SK-N-SH (cell line): Measurements from ENCODE around the gene HSPBP1. TPM values are rescaled to one million over a fixed set of nuclear protein-coding genes. Genes with fewer than 3 reads are reported as not detected.

Experiments used
- CTCF ChIA-PET: fragments of 300-600, 350-600 bp; formaldehyde crosslinking; extraction: SDS; loops from one replicate; lab custom pipeline; 2021; lab: Yijun Ruan, JAX
- POLR2A ChIA-PET: fragments of 350-600 bp; sonication (Branson Sonifier 250); formaldehyde crosslinking; extraction: SDS; loops from one replicate; lab custom pipeline; 2020; ENCODE audit warnings: antibody characterized with exemption, inconsistent platforms; lab: Yijun Ruan, JAX
- DNase-seq: peaks from one replicate; pipeline ENCODE4 v3.0.0; 2012
- H2AFZ ChIP-seq: fragments of 200-600 bp; sonication (generic); 2 replicates; pipeline ENCODE4 v1.8.1; 2016; ENCODE audit warnings: antibody characterized with exemption, mild to moderate bottlenecking, low read depth
- H3F3A ChIP-seq: fragments of 200-600 bp; sonication (generic); replicated peaks from 2 replicates; pipeline ENCODE3; 2016; ENCODE audit warnings: antibody characterized with exemption, mild to moderate bottlenecking; ENCODE audit not compliant: insufficient read depth
- H3K27ac ChIP-seq, 2 experiments: fragments of 200-500 bp in 1 of 2; fragments of 200-600 bp in 1 of 2; sonication (Bioruptor generic) in 1 of 2; sonication (generic), shearing (Covaris generic) in 1 of 2; 2 replicates each; pipeline versions ENCODE4 v1.5.1 to v1.6.1; 2014 to 2016; ENCODE audit warnings: low read depth in 2 of 2, inconsistent platforms in 1 of 2, low read length in 1 of 2, mild to moderate bottlenecking in 1 of 2, mixed read lengths in 1 of 2
- H3K27me3 ChIP-seq: fragments of 200-600 bp; sonication (generic), shearing (Covaris generic); 2 replicates; pipeline ENCODE4 v1.6.1; 2016; ENCODE audit warnings: mixed run types; ENCODE audit not compliant: insufficient read depth
- H3K36me3 ChIP-seq, 2 experiments: fragments of 200-500 bp in 1 of 2; fragments of 200-600 bp in 1 of 2; sonication (Bioruptor generic) in 1 of 2; sonication (generic) in 1 of 2; replicated peaks in 1 of 2; 2 replicates each; pipeline versions ENCODE3 to v1.5.1; 2014 to 2016; ENCODE audit warnings: low read length in 1 of 2, mild to moderate bottlenecking in 1 of 2; ENCODE audit not compliant: insufficient read depth in 2 of 2, control insufficient read depth in 1 of 2
- H3K4me1 ChIP-seq, 2 experiments: fragments of 200-500 bp in 1 of 2; fragments of 200-600 bp in 1 of 2; sonication (Bioruptor generic) in 1 of 2; sonication (generic), shearing (Covaris generic) in 1 of 2; 2 replicates each; pipeline versions ENCODE4 v1.5.1 to v1.6.1; 2014 to 2016; ENCODE audit warnings: low read depth in 1 of 2, low read length in 1 of 2, mixed run types in 1 of 2; ENCODE audit not compliant: insufficient read depth in 2 of 2, control insufficient read depth in 1 of 2
- H3K4me2 ChIP-seq: fragments of 200-600 bp; sonication (generic), shearing (Covaris generic); 2 replicates; pipeline ENCODE4 v1.6.1; 2017; ENCODE audit warnings: mixed run types
- H3K4me3 ChIP-seq, 2 experiments: fragments of 200-500 bp in 1 of 2; fragments of 200-600 bp in 1 of 2; sonication (Bioruptor generic) in 1 of 2; sonication (generic), shearing (Covaris generic) in 1 of 2; 2 replicates each; pipeline versions ENCODE4 v1.5.1 to v1.8.1; 2014 to 2016; ENCODE audit warnings: low read depth in 2 of 2, inconsistent platforms in 1 of 2, low read length in 1 of 2, mild to moderate bottlenecking in 1 of 2, mixed read lengths in 1 of 2, moderate library complexity in 1 of 2
- H3K79me2 ChIP-seq: fragments of 200-600 bp; sonication (generic); 2 replicates; pipeline ENCODE4 v1.8.1; 2017; ENCODE audit warnings: mild to moderate bottlenecking; ENCODE audit not compliant: insufficient read depth
- H3K9ac ChIP-seq: fragments of 200-600 bp; sonication (generic); 2 replicates; pipeline ENCODE4 v1.6.1; 2017; ENCODE audit warnings: mixed run types
- H3K9me2 ChIP-seq: fragments of 200-600 bp; sonication (generic); 2 replicates; pipeline ENCODE4 v1.6.1; 2017; ENCODE audit warnings: mixed run types
- H3K9me3 ChIP-seq: fragments of 200-600 bp; sonication (generic); 2 replicates; pipeline ENCODE4 v1.6.1; 2017; ENCODE audit warnings: mixed run types, mild to moderate bottlenecking, moderate library complexity
- H4K20me1 ChIP-seq: fragments of 200-600 bp; sonication (generic); 2 replicates; pipeline ENCODE4 v1.6.1; 2017; ENCODE audit warnings: mild to moderate bottlenecking, mixed run types; ENCODE audit not compliant: insufficient read depth
- CHD2 ChIP-seq: fragments of 150-350 bp; IDR thresholded peaks from 2 replicates; pipeline ENCODE4 v1.6.1; 2018; ENCODE audit warnings: low read length; ENCODE audit not compliant: partially characterized antibody
- ELF1 ChIP-seq: IDR thresholded peaks from 2 replicates; pipeline ENCODE4 v1.4.0; 2012
- EP300 ChIP-seq, 2 experiments: IDR thresholded peaks; 2 replicates each; pipeline versions ENCODE4 v1.4.0 to v1.6.1; 2012; ENCODE audit warnings: borderline replicate concordance in 1 of 2, low read depth in 1 of 2, low read length in 1 of 2
- FOSL2 ChIP-seq: IDR thresholded peaks from 2 replicates; pipeline ENCODE4 v1.4.0; 2012; ENCODE audit warnings: low read depth, mild to moderate bottlenecking, moderate library complexity, borderline replicate concordance
- FOXJ3 ChIP-seq: sonication (generic); formaldehyde crosslinking; IDR thresholded peaks from 2 replicates; pipeline ENCODE4 v1.5.1; 2020; ENCODE audit warnings: mild to moderate bottlenecking, missing genetic modification reagents
- MAX ChIP-seq: IDR thresholded peaks from 2 replicates; pipeline ENCODE4 v1.4.0; 2012; ENCODE audit warnings: low read depth
- MXI1 ChIP-seq: IDR thresholded peaks from 2 replicates; pipeline ENCODE4 v1.6.1; 2012; ENCODE audit warnings: mild to moderate bottlenecking, low read depth, low read length, improper control_type of control experiment
- NRF1 ChIP-seq: IDR thresholded peaks from 2 replicates; pipeline ENCODE4 v1.6.1; 2012; ENCODE audit warnings: low read depth, mild to moderate bottlenecking, low read length
- PBX3 ChIP-seq: IDR thresholded peaks from 2 replicates; pipeline ENCODE4; 2012
- RAD21 ChIP-seq: IDR thresholded peaks from 2 replicates; pipeline ENCODE4 v1.6.1; 2012; ENCODE audit warnings: mild to moderate bottlenecking, low read length
- RCOR1 ChIP-seq: fragments of 150-350 bp; IDR thresholded peaks from 2 replicates; pipeline ENCODE4 v1.6.1; 2017; ENCODE audit warnings: antibody characterized with exemption, low read length
- REST ChIP-seq: IDR thresholded peaks from 2 replicates; pipeline ENCODE4 v1.6.1; 2012; ENCODE audit warnings: mild to moderate bottlenecking, low read depth, low read length, moderate library complexity
- TAF1 ChIP-seq: IDR thresholded peaks from 2 replicates; pipeline ENCODE4 v1.6.1; 2012; ENCODE audit warnings: low read depth, mild to moderate bottlenecking, low read length, moderate library complexity, borderline replicate concordance
- TCF12 ChIP-seq: IDR thresholded peaks from 2 replicates; pipeline ENCODE4 v1.4.0; 2012
- TEAD4 ChIP-seq: IDR thresholded peaks from 2 replicates; pipeline ENCODE4 v1.4.0; 2012; ENCODE audit warnings: mild to moderate bottlenecking, borderline replicate concordance; ENCODE audit not compliant: insufficient read depth
- WGBS: methylation state at CpG from one replicate; pipeline ENCODE4 v1.1.6; 2017; ENCODE audit warnings: low lambda C conversion rate; 5-methylcytosine and 5-hydroxymethylcytosine counted together
- polyA plus RNA-seq, 3 experiments: library from polyadenylated mRNA; depleted of rRNA; stranded (reverse); fragments of >200 nt; gene quantifications; 2 replicates each; pipeline ENCODE4 v1.2.3, GENCODE V29; 2012

Gene HSPBP1
- polyA plus RNA-seq, 1 of the 3 experiments (the other 2 are of a cell fraction), result 55.4 TPM

- Histone ChIP-seq H3K4me2 (no peak overlapping the region), H3K9me2 (no peaks in the 10 kb centered on the region), H2AFZ (no peak overlapping the region), H4K20me1 (peaks cover 16% of the 10 kb centered on the region; the same call in 1 of the 2 replicates), H3F3A (no peaks in the 10 kb centered on the region), H3K4me1 (peaks cover 0 to 38% of the 10 kb centered on the region in 2 experiments; a peak in 1 of 4 replicates), H3K27ac (peak overlapping the region in 1 of 2 experiments; percentile 78; a peak in 2 of 4 replicates), H3K27me3 (no peaks in the 10 kb centered on the region), H3K4me3 (no peak overlapping the region; a peak in 1 of 4 replicates), H3K36me3 (peaks cover 3 to 59% of the 10 kb centered on the region in 2 experiments), H3K79me2 (no peaks in the 10 kb centered on the region), H3K9ac (no peak overlapping the region), H3K9me3 (no peaks in the 10 kb centered on the region)
- peak; percentile 93 for DNase-seq
- 80% methylated on average over 15 of the region's 17 CpGs for WGBS
- POLR2A ChIA-PET, result interaction anchor here (0.9 to 1.8 kb wide), 12 partner anchors 8 to 249 kb away, joined by 3 to 17 read pairs (median 5); partner anchors contain the start of genes PPP6R1, SYT5, TMEM238 and UBE2S
- peak; percentile 54; the same call in 1 of the 2 replicates for TF ChIP-seq FOXJ3 (CRISPR knock-in tag)
- TF ChIP-seq FOSL2, result no peak
- TF ChIP-seq TCF12, result peak; percentile 48; the same call in 1 of the 2 replicates
- no peak for TF ChIP-seq NRF1
- TF ChIP-seq RCOR1, result peak; percentile 62; the same call in 1 of the 2 replicates
- TF ChIP-seq PBX3, result no peak
- no peak for TF ChIP-seq ELF1
- TF ChIP-seq TAF1, result no peak
- no peak for TF ChIP-seq MAX
- TF ChIP-seq CHD2, result peak; percentile 81
- peak in 1 of 2 experiments; percentile 51; a peak in 1 of 4 replicates for TF ChIP-seq EP300 (IDR thresholded peaks at IDR 0.05; ENCODE audit: borderline replicate concordance in 1 of 2, low read depth in 1 of 2, low read length in 1 of 2)
- TF ChIP-seq MXI1, result peak; percentile 49; the same call in 1 of the 2 replicates
- TF ChIP-seq TEAD4, result no peak
- TF ChIP-seq REST, result no peak
- TF ChIP-seq RAD21, result no peak; the same call in 1 of the 2 replicates
- CTCF ChIA-PET, result interaction anchor here (0.8 to 2.1 kb wide), 8 partner anchors 12 to 379 kb away, joined by 3 to 7 read pairs (median 3); partner anchors contain the start of gene PPP6R1
Observed at GRCh38 chr19:55228015-55228391, 51.9 kb downstream of the HSPBP1 start.
